DND-41 (cell line): ENCODE measurements around the gene CLCA1.

ENCODE experiments used
- ATAC-seq: fragments of 200-7000 bp; cut with Tn5 transposase; 3 replicates; pipeline ENCODE4 v1.9.1; 2021; ENCODE audit warnings: low read depth; ENCODE audit not compliant: insufficient read depth
- DNase-seq: peaks from one replicate; pipeline ENCODE4 v3.0.0-alpha.2; 2020
- H2AFZ ChIP-seq: 2 replicates; pipeline ENCODE4 v1.6.0; 2012; ENCODE audit warnings: low read depth, low read length
- H3K27ac ChIP-seq: 2 replicates; pipeline ENCODE4 v1.5.1; 2012; ENCODE audit warnings: low read length, inconsistent platforms
- H3K27me3 ChIP-seq: fragments of 200-600 bp; sonication (generic); 2 replicates; pipeline ENCODE4 v1.6.0; 2012; ENCODE audit warnings: low read length, mild to moderate bottlenecking, inconsistent platforms; ENCODE audit not compliant: insufficient read depth, poor library complexity
- H3K36me3 ChIP-seq: 2 replicates; pipeline ENCODE4 v1.5.1; 2012; ENCODE audit warnings: low read length, inconsistent platforms; ENCODE audit not compliant: insufficient read depth
- H3K4me1 ChIP-seq: 2 replicates; pipeline ENCODE4 v1.5.1; 2012; ENCODE audit warnings: mild to moderate bottlenecking, low read length; ENCODE audit not compliant: insufficient read depth
- H3K4me2 ChIP-seq: 2 replicates; pipeline ENCODE4 v1.6.0; 2012; ENCODE audit warnings: mild to moderate bottlenecking, moderate library complexity, low read length, inconsistent platforms; ENCODE audit not compliant: insufficient read depth
- H3K4me3 ChIP-seq, 2 experiments: fragments of 200-600 bp in 1 of 2; shearing (Covaris generic) in 1 of 2; 2 replicates each; pipeline ENCODE4 v1.5.1; 2012 to 2016; ENCODE audit warnings: inconsistent platforms in 2 of 2, low read length in 2 of 2, mild to moderate bottlenecking in 2 of 2, low read depth in 1 of 2, moderate library complexity in 1 of 2
- H3K79me2 ChIP-seq: 2 replicates; pipeline ENCODE4 v1.6.0; 2012; ENCODE audit warnings: low read length, inconsistent platforms; ENCODE audit not compliant: insufficient read depth
- H3K9ac ChIP-seq: 2 replicates; pipeline ENCODE4 v1.6.0; 2012; ENCODE audit warnings: low read depth, mild to moderate bottlenecking, inconsistent platforms, low read length, moderate library complexity
- H3K9me3 ChIP-seq: 2 replicates; pipeline ENCODE4 v1.5.1; 2012; ENCODE audit warnings: low read length, moderate library complexity, mild to moderate bottlenecking, inconsistent platforms; ENCODE audit not compliant: insufficient read depth, severe bottlenecking
- H4K20me1 ChIP-seq: 2 replicates; pipeline ENCODE4 v1.6.0; 2012; ENCODE audit warnings: low read length; ENCODE audit not compliant: insufficient read depth
- EZH2 ChIP-seq: IDR thresholded peaks from 3 replicates; pipeline ENCODE4 v1.6.1; 2012; ENCODE audit warnings: borderline replicate concordance, low read depth, mild to moderate bottlenecking, moderate library complexity, low read length, inconsistent platforms; ENCODE audit not compliant: severe bottlenecking
- TF ChIP-seq, protein P1 (sequence below): IDR thresholded peaks from 2 replicates; pipeline ENCODE4 v1.5.1; 2012; ENCODE audit warnings: borderline replicate concordance, low read length, moderate library complexity, mild to moderate bottlenecking; ENCODE audit not compliant: poor library complexity, severe bottlenecking; ENCODE audit errors: extremely low read depth

CLCA1 gene

DNA sequence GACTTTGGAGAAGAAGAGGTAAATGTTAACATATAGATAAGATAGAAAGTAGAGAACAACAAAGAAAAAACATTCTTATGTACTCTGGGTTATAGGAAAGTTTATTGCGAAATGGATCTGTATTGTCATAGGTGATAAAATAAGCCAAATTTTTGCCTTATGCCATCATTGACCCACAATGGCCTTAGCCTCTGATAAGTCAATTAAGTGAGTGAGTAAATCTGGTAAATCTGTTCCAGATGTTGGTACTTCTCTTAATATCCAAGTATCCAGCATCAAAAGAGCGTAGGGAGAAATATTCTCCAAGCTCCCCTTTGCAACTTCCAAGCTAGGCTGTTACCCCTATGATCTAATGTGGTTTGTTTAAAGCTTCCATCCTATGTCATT is 39.8 kb downstream of the CLCA1 start:
- ATAC-seq (no peak), DNase-seq (no peak)
- Histone ChIP-seq H3K9me3 (no peaks in the 10 kb centered on the region), H3K9ac (no peak overlapping the region), H3K4me1 (no peaks in the 10 kb centered on the region), H3K36me3 (no peaks in the 10 kb centered on the region), H3K79me2 (no peaks in the 10 kb centered on the region), H3K27ac (no peak overlapping the region), H4K20me1 (no peaks in the 10 kb centered on the region), H3K27me3 (peaks cover 3% of the 10 kb centered on the region), H3K4me2 (no peak overlapping the region), H2AFZ (no peak overlapping the region), H3K4me3 (no peak overlapping the region)
- TF ChIP-seq EZH2 = no peak
- TF ChIP-seq, protein P1, sequence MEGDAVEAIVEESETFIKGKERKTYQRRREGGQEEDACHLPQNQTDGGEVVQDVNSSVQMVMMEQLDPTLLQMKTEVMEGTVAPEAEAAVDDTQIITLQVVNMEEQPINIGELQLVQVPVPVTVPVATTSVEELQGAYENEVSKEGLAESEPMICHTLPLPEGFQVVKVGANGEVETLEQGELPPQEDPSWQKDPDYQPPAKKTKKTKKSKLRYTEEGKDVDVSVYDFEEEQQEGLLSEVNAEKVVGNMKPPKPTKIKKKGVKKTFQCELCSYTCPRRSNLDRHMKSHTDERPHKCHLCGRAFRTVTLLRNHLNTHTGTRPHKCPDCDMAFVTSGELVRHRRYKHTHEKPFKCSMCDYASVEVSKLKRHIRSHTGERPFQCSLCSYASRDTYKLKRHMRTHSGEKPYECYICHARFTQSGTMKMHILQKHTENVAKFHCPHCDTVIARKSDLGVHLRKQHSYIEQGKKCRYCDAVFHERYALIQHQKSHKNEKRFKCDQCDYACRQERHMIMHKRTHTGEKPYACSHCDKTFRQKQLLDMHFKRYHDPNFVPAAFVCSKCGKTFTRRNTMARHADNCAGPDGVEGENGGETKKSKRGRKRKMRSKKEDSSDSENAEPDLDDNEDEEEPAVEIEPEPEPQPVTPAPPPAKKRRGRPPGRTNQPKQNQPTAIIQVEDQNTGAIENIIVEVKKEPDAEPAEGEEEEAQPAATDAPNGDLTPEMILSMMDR = no peak

DNA sequence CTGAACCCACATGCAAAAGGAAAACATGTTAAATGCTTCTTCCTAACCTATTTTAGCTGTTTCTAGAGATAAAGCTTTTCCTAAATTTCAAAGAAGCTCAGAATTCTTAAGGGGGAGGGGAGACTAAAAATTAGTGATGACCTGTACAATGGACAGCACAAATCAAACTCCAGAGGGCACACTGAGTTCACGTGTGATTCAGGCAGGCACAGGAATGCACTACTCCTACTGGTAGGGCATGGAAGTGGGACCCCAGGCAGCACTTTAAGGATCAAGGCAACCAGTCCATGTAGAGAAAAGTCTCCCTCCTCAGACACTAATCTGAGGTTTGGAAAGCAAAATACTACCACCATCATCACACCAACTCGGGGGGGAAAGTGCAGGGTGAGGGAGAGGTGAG is 46.9 kb downstream of the CLCA1 start:
- Histone ChIP-seq H3K27me3 (no peaks in the 10 kb centered on the region), H3K4me2 (no peak overlapping the region), H3K9ac (no peak overlapping the region), H3K9me3 (no peaks in the 10 kb centered on the region), H3K27ac (no peak overlapping the region), H3K4me1 (no peaks in the 10 kb centered on the region), H2AFZ (no peak overlapping the region), H3K36me3 (no peaks in the 10 kb centered on the region), H3K79me2 (no peaks in the 10 kb centered on the region), H3K4me3 (no peak overlapping the region), H4K20me1 (no peaks in the 10 kb centered on the region)
- TF ChIP-seq, protein P1 = peak; percentile 11
- TF ChIP-seq EZH2 = no peak
- no peak for DNase-seq
- 0 out of 3 replicates have a peak, but pooled peaks have one; percentile 52 for ATAC-seq

DNA sequence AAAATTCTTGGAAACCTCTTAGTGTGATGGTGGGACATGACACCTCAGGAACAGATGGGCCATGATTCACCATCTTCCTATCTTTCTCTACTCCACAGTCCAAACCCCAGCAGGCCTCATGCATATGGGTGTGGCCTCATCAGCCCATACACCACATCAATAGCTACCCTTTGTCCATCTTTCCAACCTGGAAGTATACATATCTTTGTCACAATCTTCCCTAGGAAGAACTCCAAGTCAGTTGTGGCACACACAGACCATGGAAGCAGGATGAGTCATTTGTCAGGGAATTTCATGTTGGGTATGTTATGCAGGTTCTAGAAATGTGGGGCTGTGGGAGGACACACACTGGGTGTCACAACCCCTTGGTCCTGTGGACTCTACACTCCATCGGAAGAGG is 47.6 kb downstream of the CLCA1 start:
- no peak overlapping the region for H3K4me3 ChIP-seq
- no peaks in the 10 kb centered on the region for H3K79me2 ChIP-seq
- TF ChIP-seq, protein P1 = no peak
- TF ChIP-seq EZH2 = no peak
- H2AFZ ChIP-seq = no peak overlapping the region
- H4K20me1 ChIP-seq = no peaks in the 10 kb centered on the region
- H3K4me1 ChIP-seq = no peaks in the 10 kb centered on the region
- no peaks in the 10 kb centered on the region for H3K27me3 ChIP-seq
- H3K9ac ChIP-seq = no peak overlapping the region
- H3K9me3 ChIP-seq = no peaks in the 10 kb centered on the region
- H3K36me3 ChIP-seq = no peaks in the 10 kb centered on the region
- ATAC-seq = no peak
- no peak for DNase-seq
- no peak overlapping the region for H3K4me2 ChIP-seq
- H3K27ac ChIP-seq = no peak overlapping the region

DNA sequence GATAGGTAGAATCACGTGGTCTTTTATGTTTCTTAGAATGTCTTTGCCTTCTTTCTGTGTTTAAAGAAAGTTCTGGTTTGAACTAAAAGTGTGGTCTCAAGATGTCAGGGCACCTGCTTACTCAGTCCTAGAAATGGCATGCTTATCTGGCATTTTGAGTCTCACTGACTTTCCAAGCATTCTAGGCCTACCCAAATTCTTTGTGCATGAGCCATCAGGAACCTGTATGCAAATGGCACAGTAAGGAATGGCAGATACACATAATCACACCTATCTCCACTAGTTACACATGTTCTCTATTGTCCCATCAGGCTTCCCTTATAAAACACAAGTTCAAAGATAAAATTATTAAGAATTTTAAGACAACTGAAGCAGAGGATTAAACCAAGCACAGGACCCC is 48.6 kb downstream of the CLCA1 start:
- Histone ChIP-seq H4K20me1 (no peaks in the 10 kb centered on the region), H3K4me3 (no peak overlapping the region), H3K36me3 (no peaks in the 10 kb centered on the region), H3K9me3 (no peaks in the 10 kb centered on the region), H2AFZ (no peak overlapping the region), H3K79me2 (no peaks in the 10 kb centered on the region), H3K4me1 (no peaks in the 10 kb centered on the region), H3K9ac (no peak overlapping the region), H3K27me3 (no peaks in the 10 kb centered on the region), H3K4me2 (no peak overlapping the region), H3K27ac (no peak overlapping the region)
- TF ChIP-seq, protein P1 = no peak
- TF ChIP-seq EZH2 = no peak
- ATAC-seq (no peak), DNase-seq (no peak)
